H9 (cell line): ENCODE measurements around the gene CAB39. TPM values are rescaled to one million over a fixed set of nuclear protein-coding genes. Genes with fewer than 3 reads are reported as not detected.

Source experiments
- DNase-seq: peaks from one replicate; pipeline ENCODE4 v3.0.0-alpha.2; 2017
- H2AFZ ChIP-seq: one replicate; pipeline ENCODE4 v1.6.1; 2013; ENCODE audit warnings: mild to moderate bottlenecking, low read length, control low read depth, moderate library complexity
- H2AK5ac ChIP-seq: 2 replicates; pipeline ENCODE4 v1.6.1; 2013; ENCODE audit warnings: low read length, control low read depth, mixed read lengths; ENCODE audit not compliant: insufficient read length
- H2BK120ac ChIP-seq: one replicate; pipeline ENCODE4 v1.6.1; 2013; ENCODE audit warnings: low read depth, mild to moderate bottlenecking, low read length, control low read depth, inconsistent platforms; ENCODE audit not compliant: poor library complexity, severe bottlenecking
- H2BK12ac ChIP-seq: 2 replicates; pipeline ENCODE4 v1.6.1; 2013; ENCODE audit warnings: low read length, control low read depth, mixed read lengths, low read depth; ENCODE audit not compliant: insufficient read length
- H2BK15ac ChIP-seq: 2 replicates; pipeline ENCODE4 v1.6.1; 2013; ENCODE audit warnings: low read depth, low read length, control low read depth
- H2BK20ac ChIP-seq: one replicate; pipeline ENCODE4 v1.6.1; 2013; ENCODE audit warnings: low read depth, mild to moderate bottlenecking, low read length, control low read depth, inconsistent platforms; ENCODE audit not compliant: poor library complexity, severe bottlenecking
- H2BK5ac ChIP-seq: 2 replicates; pipeline ENCODE4 v1.6.1; 2013; ENCODE audit warnings: low read length, control low read depth, mixed read lengths; ENCODE audit not compliant: insufficient read length
- H3K14ac ChIP-seq: 2 replicates; pipeline ENCODE4 v1.6.1; 2013; ENCODE audit warnings: low read length, control low read depth; ENCODE audit not compliant: insufficient read depth
- H3K18ac ChIP-seq: 2 replicates; pipeline ENCODE4 v1.6.1; 2013; ENCODE audit warnings: low read depth, mild to moderate bottlenecking, mixed read lengths, low read length, control low read depth; ENCODE audit not compliant: insufficient read length
- H3K23ac ChIP-seq: 2 replicates; pipeline ENCODE4 v1.6.1; 2013; ENCODE audit warnings: low read length, control low read depth, mixed read lengths, low read depth; ENCODE audit not compliant: insufficient read length
- H3K23me2 ChIP-seq: 2 replicates; pipeline ENCODE4 v1.6.1; 2013; ENCODE audit warnings: low read depth, mild to moderate bottlenecking, mixed read lengths, low read length, control low read depth; ENCODE audit not compliant: insufficient read length, poor library complexity, severe bottlenecking
- H3K27ac ChIP-seq: 2 replicates; pipeline ENCODE4 v1.5.1; 2013; ENCODE audit warnings: low read length, control low read depth, mixed read lengths, low read depth; ENCODE audit not compliant: insufficient read length
- H3K27me3 ChIP-seq: 2 replicates; pipeline ENCODE4 v1.6.1; 2013; ENCODE audit warnings: low read length, control low read depth, inconsistent platforms; ENCODE audit not compliant: insufficient read depth
- H3K4ac ChIP-seq: 2 replicates; pipeline ENCODE4 v1.6.1; 2013; ENCODE audit warnings: low read depth, mild to moderate bottlenecking, control low read depth, inconsistent platforms, low read length, moderate library complexity
- H3K4me1 ChIP-seq: 2 replicates; pipeline ENCODE4 v1.6.1; 2013; ENCODE audit warnings: low read length, control low read depth, inconsistent platforms; ENCODE audit not compliant: insufficient read depth
- H3K4me2 ChIP-seq: 2 replicates; pipeline ENCODE4 v1.6.1; 2013; ENCODE audit warnings: low read length, control low read depth, mixed read lengths; ENCODE audit not compliant: insufficient read length, insufficient read depth
- H3K56ac ChIP-seq: 2 replicates; pipeline ENCODE4 v1.6.1; 2013; ENCODE audit warnings: low read depth, mild to moderate bottlenecking, mixed read lengths, low read length, control low read depth; ENCODE audit not compliant: insufficient read length
- H3K79me1 ChIP-seq: 2 replicates; pipeline ENCODE4 v1.6.1; 2013; ENCODE audit warnings: low read depth, mild to moderate bottlenecking, moderate library complexity, low read length, control low read depth, inconsistent platforms; ENCODE audit not compliant: insufficient read depth, poor library complexity, severe bottlenecking
- H3K79me2 ChIP-seq: 2 replicates; pipeline ENCODE4 v1.6.1; 2013; ENCODE audit warnings: low read length, control low read depth, inconsistent platforms; ENCODE audit not compliant: insufficient read depth
- H3K9ac ChIP-seq: 2 replicates; pipeline ENCODE4 v1.6.1; 2013; ENCODE audit warnings: low read length, control low read depth, mixed read lengths; ENCODE audit not compliant: insufficient read length; ENCODE audit errors: extremely low read depth
- H3K9me3 ChIP-seq: one replicate; pipeline ENCODE4 v1.6.1; 2013; ENCODE audit warnings: low read depth, low read length, inconsistent platforms; ENCODE audit not compliant: control insufficient read depth
- H3T11ph ChIP-seq: one replicate; pipeline ENCODE4 v1.6.1; 2013; ENCODE audit warnings: mild to moderate bottlenecking, low read length, control low read depth, inconsistent platforms
- H4K20me1 ChIP-seq: one replicate; pipeline ENCODE4 v1.6.1; 2013; ENCODE audit not compliant: control insufficient read depth, insufficient read length, insufficient read depth
- H4K5ac ChIP-seq: 2 replicates; pipeline ENCODE4 v1.6.1; 2013; ENCODE audit warnings: low read depth, mild to moderate bottlenecking, mixed read lengths, low read length, control low read depth; ENCODE audit not compliant: insufficient read length
- H4K8ac ChIP-seq: replicated peaks from 2 replicates; pipeline ENCODE4 v1.6.1; 2013; ENCODE audit warnings: low read length, control low read depth, mixed read lengths, low read depth; ENCODE audit not compliant: insufficient read length
- H4K91ac ChIP-seq: 2 replicates; pipeline ENCODE4 v1.6.1; 2013; ENCODE audit warnings: low read depth, mild to moderate bottlenecking, moderate library complexity, mixed read lengths, low read length, control low read depth; ENCODE audit not compliant: insufficient read length
- H3K27ac Mint-ChIP-seq, 3 experiments: 2 replicates in 2 of 3; 3 replicates in 1 of 3; pipeline ENCODE4 v1.8.0; 2020 to 2021; ENCODE audit warnings: mixed read lengths in 3 of 3, mild to moderate bottlenecking in 1 of 3, moderate library complexity in 1 of 3
- H3K27me3 Mint-ChIP-seq: 2 replicates; pipeline ENCODE4 v1.8.0; 2021; ENCODE audit warnings: low read depth, mild to moderate bottlenecking, moderate library complexity, mixed read lengths
- H3K36me3 Mint-ChIP-seq, 3 experiments: 2 replicates in 2 of 3; 3 replicates in 1 of 3; pipeline ENCODE4 v1.8.0; 2020 to 2021; ENCODE audit warnings: low read depth in 3 of 3, mixed read lengths in 3 of 3; ENCODE audit not compliant: insufficient read depth in 1 of 3
- H3K4me1 Mint-ChIP-seq, 2 experiments: 2 replicates each; pipeline ENCODE4 v1.8.0; 2020; ENCODE audit warnings: mixed read lengths in 2 of 2
- H3K4me3 Mint-ChIP-seq, 2 experiments: 2 replicates in 1 of 2; 3 replicates in 1 of 2; pipeline ENCODE4 v1.8.0; 2020 to 2021; ENCODE audit warnings: mild to moderate bottlenecking in 2 of 2, mixed read lengths in 2 of 2, moderate library complexity in 1 of 2
- H3K9me3 Mint-ChIP-seq, 2 experiments: 2 replicates in 1 of 2; 3 replicates in 1 of 2; pipeline ENCODE4 v1.8.0; 2020; ENCODE audit warnings: mild to moderate bottlenecking in 2 of 2, mixed read lengths in 2 of 2, moderate library complexity in 1 of 2
- WGBS: extraction: QIAGEN DNeasy Blood & Tissue Kit; methylation state at CpG from one replicate; pipeline ENCODE4 v1.1.7; 2013; ENCODE audit warnings: missing lambda C conversion rate, low lambda C conversion rate, mixed read lengths; ENCODE audit not compliant: insufficient read length; ENCODE audit errors: extremely low coverage; 5-methylcytosine and 5-hydroxymethylcytosine counted together
- total RNA-seq: library from RNA; stranded (reverse); gene quantifications from 2 replicates; pipeline ENCODE4 v1.2.1, GENCODE V29; 2021
- TF ChIP-seq, protein P1 (sequence below): fragments of 200-600 bp; sonication (generic); conservative IDR thresholded peaks from 3 replicates; pipeline ENCODE4 v1.8.0; 2021; ENCODE audit warnings: antibody characterized with exemption, mild to moderate bottlenecking

Gene CAB39
- total RNA-seq, 1 experiment from 2014 or later, result 42.7 TPM

DNA sequence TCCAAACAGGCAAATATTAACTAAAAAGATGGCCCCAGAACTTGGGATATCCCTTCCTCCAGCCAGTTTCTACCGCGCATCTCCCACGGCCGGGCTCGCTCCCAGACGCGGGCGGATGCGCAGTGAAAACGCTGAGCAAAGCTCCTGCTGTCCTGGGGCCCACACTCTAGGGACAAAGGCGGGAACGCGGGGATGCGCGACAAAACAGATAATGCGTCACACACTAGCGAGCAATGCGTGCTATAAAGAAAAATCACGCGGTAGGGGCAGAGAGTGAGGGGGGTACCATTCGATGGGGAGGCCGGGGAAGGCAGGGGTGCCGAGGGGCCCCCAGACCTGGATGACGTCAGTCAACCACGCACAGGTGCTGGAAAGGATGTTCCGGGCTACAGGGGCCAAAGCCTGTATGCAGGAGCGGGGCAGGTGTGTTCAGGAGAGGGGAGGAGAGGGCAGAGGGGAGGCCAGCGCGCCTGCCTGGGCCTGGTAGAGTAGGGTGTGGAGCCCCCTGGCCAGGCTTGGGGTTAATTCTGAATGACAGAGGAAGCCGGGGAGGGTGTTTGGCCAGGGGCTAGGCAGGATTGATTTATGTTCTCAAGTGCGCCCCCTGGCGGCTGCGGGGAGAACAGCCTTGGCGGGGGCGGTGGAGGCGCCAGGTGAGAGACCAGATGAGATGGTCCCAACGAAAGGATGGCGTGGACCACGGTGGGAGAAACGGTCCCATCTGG, 137.2 kb downstream of the CAB39 start:
- Histone ChIP-seq H3K23me2 (no peaks in the 10 kb centered on the region), H3K9me3 (no peaks in the 10 kb centered on the region), H3K14ac (no peak overlapping the region), H4K5ac (no peak overlapping the region), H3K27me3 (no peaks in the 10 kb centered on the region), H3K79me2 (no peaks in the 10 kb centered on the region), H2BK120ac (no peak overlapping the region), H3K27ac (no peak overlapping the region), H3K18ac (no peak overlapping the region), H3T11ph (no peak overlapping the region), H2AK5ac (no peak overlapping the region), H4K20me1 (no peaks in the 10 kb centered on the region), H2BK5ac (no peak overlapping the region), H4K91ac (no peak overlapping the region), H3K56ac (no peak overlapping the region), H2BK20ac (no peak overlapping the region), H3K4me1 (no peaks in the 10 kb centered on the region; the same call in 1 of the 2 replicates), H3K4ac (no peak overlapping the region), H3K23ac (no peak overlapping the region), H3K9ac (no peak overlapping the region), H3K79me1 (no peaks in the 10 kb centered on the region), H2AFZ (peak overlapping the region; percentile 65), H2BK15ac (no peak overlapping the region), H2BK12ac (no peak overlapping the region), H3K4me2 (no peak overlapping the region), H4K8ac (no peak overlapping the region)
- no CpG with 5 or more reads among the region's 40 CpGs for WGBS
- no peak overlapping the region; a peak in 1 of 5 replicates for H3K4me3 Mint-ChIP-seq
- peaks cover 28% of the 10 kb centered on the region for H3K27me3 Mint-ChIP-seq
- H3K36me3 Mint-ChIP-seq, result peaks cover 0 to 5% (median 0%) of the 10 kb centered on the region in 3 experiments; a peak in 2 of 7 replicates
- peaks cover 5 to 19% of the 10 kb centered on the region in 2 experiments for H3K4me1 Mint-ChIP-seq
- peak; percentile 94 for DNase-seq
- TF ChIP-seq, protein P1, sequence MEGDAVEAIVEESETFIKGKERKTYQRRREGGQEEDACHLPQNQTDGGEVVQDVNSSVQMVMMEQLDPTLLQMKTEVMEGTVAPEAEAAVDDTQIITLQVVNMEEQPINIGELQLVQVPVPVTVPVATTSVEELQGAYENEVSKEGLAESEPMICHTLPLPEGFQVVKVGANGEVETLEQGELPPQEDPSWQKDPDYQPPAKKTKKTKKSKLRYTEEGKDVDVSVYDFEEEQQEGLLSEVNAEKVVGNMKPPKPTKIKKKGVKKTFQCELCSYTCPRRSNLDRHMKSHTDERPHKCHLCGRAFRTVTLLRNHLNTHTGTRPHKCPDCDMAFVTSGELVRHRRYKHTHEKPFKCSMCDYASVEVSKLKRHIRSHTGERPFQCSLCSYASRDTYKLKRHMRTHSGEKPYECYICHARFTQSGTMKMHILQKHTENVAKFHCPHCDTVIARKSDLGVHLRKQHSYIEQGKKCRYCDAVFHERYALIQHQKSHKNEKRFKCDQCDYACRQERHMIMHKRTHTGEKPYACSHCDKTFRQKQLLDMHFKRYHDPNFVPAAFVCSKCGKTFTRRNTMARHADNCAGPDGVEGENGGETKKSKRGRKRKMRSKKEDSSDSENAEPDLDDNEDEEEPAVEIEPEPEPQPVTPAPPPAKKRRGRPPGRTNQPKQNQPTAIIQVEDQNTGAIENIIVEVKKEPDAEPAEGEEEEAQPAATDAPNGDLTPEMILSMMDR, result peak; percentile 99
- peaks cover 10% of the 10 kb centered on the region in 2 experiments for H3K9me3 Mint-ChIP-seq
- H3K27ac Mint-ChIP-seq, result no peak overlapping the region
